WTC11 (cell line): ENCODE measurements around the gene SLC12A9. TPM values are rescaled to one million over a fixed set of nuclear protein-coding genes. Genes with fewer than 3 reads are reported as not detected.

Source experiments
- ATAC-seq: fragments of 200-7000 bp; cut with Tn5 transposase; 2 replicates; pipeline ENCODE4 v1.10.0; 2021; ENCODE audit warnings: mild to moderate bottlenecking, moderate library complexity
- CTCF ChIA-PET: fragments of 300-600 bp; sonication (Branson Sonifier 250); formaldehyde crosslinking; loops from one replicate; lab custom pipeline; 2021; ENCODE audit warnings: antibody characterized with exemption; lab: Charles Lee
- POLR2A ChIA-PET: fragments of 350-600 bp; sonication (Branson Sonifier 250); formaldehyde crosslinking; loops from one replicate; lab custom pipeline; 2021; ENCODE audit warnings: antibody characterized with exemption; lab: Charles Lee
- DNase-seq: peaks from one replicate; pipeline ENCODE4 v3.0.0; 2021; ENCODE audit warnings: low spot score
- H3K27ac Mint-ChIP-seq: 2 replicates; pipeline ENCODE4 v1.8.0; 2021; ENCODE audit warnings: mixed read lengths
- H3K27me3 Mint-ChIP-seq: 2 replicates; pipeline ENCODE4 v1.8.0; 2021; ENCODE audit warnings: low read depth, mild to moderate bottlenecking, moderate library complexity, mixed read lengths
- H3K36me3 Mint-ChIP-seq: 2 replicates; pipeline ENCODE4 v1.8.0; 2021; ENCODE audit warnings: mixed read lengths
- H3K4me1 Mint-ChIP-seq: 2 replicates; pipeline ENCODE4 v1.8.0; 2022; ENCODE audit warnings: mixed read lengths
- H3K4me3 Mint-ChIP-seq: 2 replicates; pipeline ENCODE4 v1.8.0; 2021; ENCODE audit warnings: mild to moderate bottlenecking, moderate library complexity, mixed read lengths
- H3K9me3 Mint-ChIP-seq: 2 replicates; pipeline ENCODE4 v1.8.0; 2021; ENCODE audit warnings: mixed read lengths
- ARID4B ChIP-seq: sonication (generic); formaldehyde crosslinking; IDR thresholded peaks from 2 replicates; pipeline ENCODE4 v1.8.0; 2023; ENCODE audit warnings: missing genetic modification reagents, mild to moderate bottlenecking, borderline replicate concordance
- ATF1 ChIP-seq: sonication (generic); formaldehyde crosslinking; IDR thresholded peaks from 2 replicates; pipeline ENCODE4 v1.8.1; 2023; ENCODE audit warnings: mild to moderate bottlenecking, moderate library complexity, missing genetic modification reagents
- ATF3 ChIP-seq: sonication (generic); formaldehyde crosslinking; conservative IDR thresholded peaks from 2 replicates; pipeline ENCODE4 v1.8.1; 2022; ENCODE audit warnings: mild to moderate bottlenecking, missing genetic modification reagents
- ATF6 ChIP-seq: sonication (generic); formaldehyde crosslinking; IDR thresholded peaks from 2 replicates; pipeline ENCODE4 v1.8.1; 2023; ENCODE audit warnings: mild to moderate bottlenecking, missing genetic modification reagents
- ERG ChIP-seq: fragments of 250-450 bp; sonication (Bioruptor Pico); IDR thresholded peaks from 2 replicates; pipeline ENCODE4 v1.8.0; 2021; ENCODE audit warnings: mild to moderate bottlenecking
- FOXJ3 ChIP-seq: sonication (generic); formaldehyde crosslinking; IDR thresholded peaks from 2 replicates; pipeline ENCODE4 v1.9.0; 2021; ENCODE audit warnings: missing genetic modification reagents, mild to moderate bottlenecking, borderline replicate concordance
- FOXP1 ChIP-seq: sonication (generic); formaldehyde crosslinking; IDR thresholded peaks from 2 replicates; pipeline ENCODE4 v1.8.0; 2022; ENCODE audit warnings: missing genetic modification reagents, mild to moderate bottlenecking, moderate library complexity, borderline replicate concordance
- NR2C2 ChIP-seq: sonication (generic); formaldehyde crosslinking; IDR thresholded peaks from 2 replicates; pipeline ENCODE4 v1.8.0; 2022; ENCODE audit warnings: mild to moderate bottlenecking, missing genetic modification reagents
- OVOL2 ChIP-seq: fragments of 250-450 bp; sonication (Bioruptor Pico); IDR thresholded peaks from 2 replicates; pipeline ENCODE4 v1.9.0; 2021; ENCODE audit warnings: mild to moderate bottlenecking, borderline replicate concordance
- TCF7 ChIP-seq: sonication (generic); formaldehyde crosslinking; IDR thresholded peaks from 2 replicates; pipeline ENCODE4 v1.8.0; 2022; ENCODE audit warnings: mild to moderate bottlenecking, low read depth, missing genetic modification reagents, moderate library complexity
- TEAD1 ChIP-seq: sonication (generic); formaldehyde crosslinking; IDR thresholded peaks from 2 replicates; pipeline ENCODE4 v1.8.0; 2022; ENCODE audit warnings: mild to moderate bottlenecking, missing genetic modification reagents
- ZNF121 ChIP-seq: sonication (generic); formaldehyde crosslinking; IDR thresholded peaks from 2 replicates; pipeline ENCODE4 v1.8.0; 2023; ENCODE audit warnings: missing genetic modification reagents
- ZNF219 ChIP-seq: sonication (generic); formaldehyde crosslinking; IDR thresholded peaks from 2 replicates; pipeline ENCODE4 v1.8.0; 2023; ENCODE audit warnings: missing genetic modification reagents, mild to moderate bottlenecking, borderline replicate concordance
- ZNF423 ChIP-seq: fragments of 250-450 bp; sonication (Bioruptor Pico); IDR thresholded peaks from 2 replicates; pipeline ENCODE4 v2.1.2; 2022; ENCODE audit warnings: mild to moderate bottlenecking, moderate library complexity
- ZNF512 ChIP-seq: sonication (generic); formaldehyde crosslinking; IDR thresholded peaks from 2 replicates; pipeline ENCODE4 v1.8.1; 2022; ENCODE audit warnings: missing genetic modification reagents, borderline replicate concordance
- ZNF532 ChIP-seq: fragments of 250-450 bp; sonication (Bioruptor Pico); IDR thresholded peaks from 2 replicates; pipeline ENCODE4 v1.9.0; 2021; ENCODE audit warnings: mild to moderate bottlenecking, borderline replicate concordance
- ZSCAN18 ChIP-seq: fragments of 250-450 bp; sonication (Bioruptor Pico); IDR thresholded peaks from 2 replicates; pipeline ENCODE4 v2.1.2; 2022; ENCODE audit warnings: mild to moderate bottlenecking, moderate library complexity
- total RNA-seq: library from RNA; stranded (reverse); gene quantifications from 3 replicates; pipeline ENCODE4 v1.2.3, GENCODE V29; 2021

The SLC12A9 gene
- total RNA-seq, 1 experiment from 2014 or later: 39.3 TPM

- DNase-seq (peak; percentile 93), ATAC-seq (peak; percentile 36)
- ChIA-PET POLR2A (interaction anchor here (0.6 to 2.2 kb wide), 10 partner anchors 10 to 274 kb away, joined by 3 to 53 read pairs (median 8); partner anchors contain the start of genes EPHB4, FBXO24, LRCH4 and POP7), CTCF (interaction anchor here (1.0 to 2.9 kb wide), 7 partner anchors 10 to 337 kb away, joined by 3 to 49 read pairs (median 12); partner anchors contain the start of genes EPHB4, POP7 and SLC12A9)
- Mint-ChIP-seq H3K9me3 (no peaks in the 10 kb centered on the region), H3K27me3 (no peaks in the 10 kb centered on the region), H3K27ac (peak overlapping the region; percentile 100), H3K4me3 (peak overlapping the region; percentile 77), H3K36me3 (peaks cover 6% of the 10 kb centered on the region; the same call in 1 of the 2 replicates), H3K4me1 (peaks cover 37% of the 10 kb centered on the region)
- no peak for TF ChIP-seq ERG (CRISPR knock-in tag)
- no peak for TF ChIP-seq FOXJ3 (CRISPR knock-in tag)
- TF ChIP-seq ATF3 (CRISPR knock-in tag): no peak
- TF ChIP-seq ZNF121 (CRISPR knock-in tag): no peak
- TF ChIP-seq FOXP1: peak; percentile 65; the same call in 1 of the 2 replicates
- TF ChIP-seq TEAD1 (CRISPR knock-in tag): peak; percentile 69; the same call in 1 of the 2 replicates
- no peak for TF ChIP-seq ZNF423
- no peak; the same call in 1 of the 2 replicates for TF ChIP-seq ARID4B (CRISPR knock-in tag)
- TF ChIP-seq ZNF532 (CRISPR knock-in tag): no peak
- no peak for TF ChIP-seq ZSCAN18 (CRISPR knock-in tag)
- TF ChIP-seq OVOL2 (CRISPR knock-in tag): no peak
- no peak for TF ChIP-seq ZNF219
- no peak for TF ChIP-seq TCF7 (CRISPR knock-in tag)
- TF ChIP-seq ZNF512: no peak
- TF ChIP-seq ATF6 (CRISPR knock-in tag): no peak
- 0 out of 2 replicates have a peak, but pooled peaks have one; percentile 60 for TF ChIP-seq ATF1 (CRISPR knock-in tag)
- no peak for TF ChIP-seq NR2C2 (CRISPR knock-in tag)
These were observed 15.2 kb upstream of the SLC12A9 start for GRCh38 chr7:100837099-100837836.
